Measurements from ENCODE around the gene CYP17A1. TPM values are rescaled to one million over a fixed set of nuclear protein-coding genes. Genes with fewer than 3 reads are reported as not detected.

Gene CYP17A1
- total RNA-seq, 1 donor from 2014 or later: not detected

- Histone ChIP-seq H3K36me3 (no peaks in the 10 kb centered on the region), H3K4me2 (no peak overlapping the region), H3K4me3 (no peak overlapping the region), H4K20me1 (ENCODE audit: low read depth) (no peaks in the 10 kb centered on the region), H2AFZ (replicated peaks) (no peak overlapping the region), H3K4me1 (no peaks in the 10 kb centered on the region), H3K9ac (no peak overlapping the region), H3F3A (ENCODE audit: low read depth) (no peaks in the 10 kb centered on the region), H3K9me3 (ENCODE audit: low read depth) (no peaks in the 10 kb centered on the region), H3K27me3 (no peaks in the 10 kb centered on the region), H3K79me2 (ENCODE audit: low read depth) (no peaks in the 10 kb centered on the region), H3K27ac (no peak overlapping the region)
- Mint-ChIP-seq H3K36me3 (no peaks in the 10 kb centered on the region), H3K27ac (peak overlapping the region; percentile 53), H3K27me3 (ENCODE audit: insufficient read depth, low read depth) (peaks cover 3% of the 10 kb centered on the region), H3K9me3 (peaks cover 5% of the 10 kb centered on the region), H3K4me1 (peaks cover 7% of the 10 kb centered on the region), H3K4me3 (no peak overlapping the region)
- TF ChIP-seq EZH2 (IDR thresholded peaks at IDR 0.05) (no peak), EZH2phosphoT487 (IDR thresholded peaks at IDR 0.05) (no peak)
- TF ChIP-seq, protein P1, sequence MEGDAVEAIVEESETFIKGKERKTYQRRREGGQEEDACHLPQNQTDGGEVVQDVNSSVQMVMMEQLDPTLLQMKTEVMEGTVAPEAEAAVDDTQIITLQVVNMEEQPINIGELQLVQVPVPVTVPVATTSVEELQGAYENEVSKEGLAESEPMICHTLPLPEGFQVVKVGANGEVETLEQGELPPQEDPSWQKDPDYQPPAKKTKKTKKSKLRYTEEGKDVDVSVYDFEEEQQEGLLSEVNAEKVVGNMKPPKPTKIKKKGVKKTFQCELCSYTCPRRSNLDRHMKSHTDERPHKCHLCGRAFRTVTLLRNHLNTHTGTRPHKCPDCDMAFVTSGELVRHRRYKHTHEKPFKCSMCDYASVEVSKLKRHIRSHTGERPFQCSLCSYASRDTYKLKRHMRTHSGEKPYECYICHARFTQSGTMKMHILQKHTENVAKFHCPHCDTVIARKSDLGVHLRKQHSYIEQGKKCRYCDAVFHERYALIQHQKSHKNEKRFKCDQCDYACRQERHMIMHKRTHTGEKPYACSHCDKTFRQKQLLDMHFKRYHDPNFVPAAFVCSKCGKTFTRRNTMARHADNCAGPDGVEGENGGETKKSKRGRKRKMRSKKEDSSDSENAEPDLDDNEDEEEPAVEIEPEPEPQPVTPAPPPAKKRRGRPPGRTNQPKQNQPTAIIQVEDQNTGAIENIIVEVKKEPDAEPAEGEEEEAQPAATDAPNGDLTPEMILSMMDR (IDR thresholded peaks at IDR 0.05): no peak
- no peak for DNase-seq (ENCODE audit: low spot score)
Measured at GRCh38 chr10:102827597-102827975, 9.6 kb downstream of the CYP17A1 start.

GRCh38 chr10:102826148-102826796 lies 10.9 kb downstream of the CYP17A1 start:
- H3K79me2 ChIP-seq (ENCODE audit: low read depth): no peaks in the 10 kb centered on the region
- no peak overlapping the region for H3K4me3 Mint-ChIP-seq
- H3K4me3 ChIP-seq: no peak overlapping the region
- no peaks in the 10 kb centered on the region for H3F3A ChIP-seq (ENCODE audit: low read depth)
- H3K9me3 Mint-ChIP-seq: peaks cover 5% of the 10 kb centered on the region
- no peaks in the 10 kb centered on the region for H4K20me1 ChIP-seq (ENCODE audit: low read depth)
- no peaks in the 10 kb centered on the region for H3K36me3 ChIP-seq
- no peak overlapping the region for H3K27ac Mint-ChIP-seq
- no peak overlapping the region for H3K4me2 ChIP-seq
- peaks cover 3% of the 10 kb centered on the region for H3K27me3 Mint-ChIP-seq (ENCODE audit: insufficient read depth, low read depth)
- H3K4me1 Mint-ChIP-seq: peaks cover 7% of the 10 kb centered on the region
- H3K27ac ChIP-seq: no peak overlapping the region
- no peak overlapping the region for H3K9ac ChIP-seq
- TF ChIP-seq, protein P1 (IDR thresholded peaks at IDR 0.05): no peak
- TF ChIP-seq EZH2 (IDR thresholded peaks at IDR 0.05) (no peak), EZH2phosphoT487 (IDR thresholded peaks at IDR 0.05) (no peak)
- H2AFZ ChIP-seq (replicated peaks): no peak overlapping the region
- no peaks in the 10 kb centered on the region for H3K9me3 ChIP-seq (ENCODE audit: low read depth)
- no peaks in the 10 kb centered on the region for H3K27me3 ChIP-seq
- no peaks in the 10 kb centered on the region for H3K36me3 Mint-ChIP-seq
- no peak for DNase-seq (ENCODE audit: low spot score)
- no peaks in the 10 kb centered on the region for H3K4me1 ChIP-seq

GRCh38 chr10:102824664-102825063 lies 12.5 kb downstream of the CYP17A1 start:
- Mint-ChIP-seq H3K36me3 (no peaks in the 10 kb centered on the region), H3K4me1 (peaks cover 2% of the 10 kb centered on the region), H3K27ac (no peak overlapping the region), H3K27me3 (ENCODE audit: insufficient read depth, low read depth) (peaks cover 2% of the 10 kb centered on the region), H3K9me3 (peaks cover 5% of the 10 kb centered on the region), H3K4me3 (no peak overlapping the region)
- Histone ChIP-seq H4K20me1 (ENCODE audit: low read depth) (no peaks in the 10 kb centered on the region), H3K9me3 (ENCODE audit: low read depth) (no peaks in the 10 kb centered on the region), H3K4me3 (no peak overlapping the region), H3K79me2 (ENCODE audit: low read depth) (no peaks in the 10 kb centered on the region), H2AFZ (replicated peaks) (no peak overlapping the region), H3K27ac (no peak overlapping the region), H3K4me1 (no peaks in the 10 kb centered on the region), H3K36me3 (no peaks in the 10 kb centered on the region), H3K27me3 (no peaks in the 10 kb centered on the region), H3F3A (ENCODE audit: low read depth) (no peaks in the 10 kb centered on the region), H3K4me2 (no peak overlapping the region), H3K9ac (no peak overlapping the region)
- DNase-seq (ENCODE audit: low spot score): no peak
- no peak for TF ChIP-seq EZH2 (IDR thresholded peaks at IDR 0.05)
- no peak for TF ChIP-seq EZH2phosphoT487 (IDR thresholded peaks at IDR 0.05)
- TF ChIP-seq, protein P1 (IDR thresholded peaks at IDR 0.05): no peak
